Hepatocyte (in vitro differentiated cells): Measurements from ENCODE around the gene NR3C2. TPM values are rescaled to one million over a fixed set of nuclear protein-coding genes. Genes with fewer than 3 reads are reported as not detected.

ENCODE experiments used
- DNase-seq: peaks from one replicate; pipeline ENCODE4 v3.0.0-alpha.2; 2016; ENCODE audit warnings: low spot score
- H2AFZ ChIP-seq: fragments of 200-600 bp; sonication (generic); 2 replicates; pipeline ENCODE4 v1.6.0; 2016; ENCODE audit warnings: antibody characterized with exemption, mild to moderate bottlenecking
- H3K27ac ChIP-seq: fragments of 200-600 bp; sonication (generic); 2 replicates; pipeline ENCODE4 v1.5.1; 2016; ENCODE audit warnings: mild to moderate bottlenecking
- H3K27me3 ChIP-seq: fragments of 200-600 bp; sonication (generic); 2 replicates; pipeline ENCODE4 v1.6.1; 2016
- H3K36me3 ChIP-seq: fragments of 200-600 bp; sonication (generic); replicated peaks from 2 replicates; pipeline ENCODE4 v1.5.1; 2016; ENCODE audit warnings: low read depth; ENCODE audit not compliant: insufficient read depth
- H3K4me1 ChIP-seq: fragments of 200-600 bp; sonication (generic); 2 replicates; pipeline ENCODE4 v1.5.1; 2016; ENCODE audit warnings: mild to moderate bottlenecking, moderate library complexity; ENCODE audit not compliant: insufficient read depth
- H3K4me2 ChIP-seq: fragments of 200-600 bp; sonication (generic); 2 replicates; pipeline ENCODE4 v1.6.0; 2016
- H3K4me3 ChIP-seq: fragments of 200-600 bp; sonication (generic); 2 replicates; pipeline ENCODE4 v1.5.1; 2016; ENCODE audit warnings: mild to moderate bottlenecking
- H3K79me2 ChIP-seq: fragments of 200-600 bp; sonication (generic); 2 replicates; pipeline ENCODE4 v1.6.0; 2017; ENCODE audit warnings: mild to moderate bottlenecking
- H3K9me2 ChIP-seq: fragments of 200-600 bp; sonication (generic); replicated peaks from 2 replicates; pipeline ENCODE4 v1.6.0; 2017; ENCODE audit warnings: mild to moderate bottlenecking; ENCODE audit not compliant: insufficient read depth
- H3K9me3 ChIP-seq: fragments of 200-600 bp; sonication (generic); 2 replicates; pipeline ENCODE4 v1.5.1; 2016; ENCODE audit warnings: low read depth, mild to moderate bottlenecking
- H4K20me1 ChIP-seq: fragments of 200-600 bp; sonication (generic); 2 replicates; pipeline ENCODE4 v1.6.0; 2016; ENCODE audit warnings: mild to moderate bottlenecking; ENCODE audit not compliant: insufficient read depth, poor library complexity, severe bottlenecking
- CTCF ChIP-seq: fragments of 200-600 bp; sonication (generic); IDR thresholded peaks from 2 replicates; pipeline ENCODE4 v1.5.1; 2016; ENCODE audit warnings: antibody characterized with exemption, mild to moderate bottlenecking; ENCODE audit not compliant: poor library complexity
- EZH2 ChIP-seq: fragments of 200-600 bp; sonication (generic); IDR thresholded peaks from 2 replicates; pipeline ENCODE4 v1.6.1; 2016; ENCODE audit warnings: antibody characterized with exemption, mild to moderate bottlenecking, borderline replicate concordance
- EZH2phosphoT487 ChIP-seq: fragments of 200-600 bp; sonication (generic); IDR thresholded peaks from one replicate; pipeline ENCODE4 v1.6.1; 2018; ENCODE audit warnings: antibody characterized with exemption, mild to moderate bottlenecking, low read depth, moderate library complexity; ENCODE audit not compliant: unreplicated experiment, severe bottlenecking
- WGBS: methylation state at CpG from one replicate; pipeline ENCODE4 v1.1.6; 2016; ENCODE audit warnings: low lambda C conversion rate; ENCODE audit errors: missing lambda C conversion rate; 5-methylcytosine and 5-hydroxymethylcytosine counted together
- polyA plus RNA-seq: library from polyadenylated mRNA; unstranded; fragments of >200 nt; fragmentation: Nextera tagmentation; extraction: Ambion mirVana; gene quantifications from 2 replicates; pipeline ENCODE4 v1.2.1, GENCODE V29; 2016
- total RNA-seq: library from RNA; depleted of rRNA; stranded (reverse); fragments of >200 nt; gene quantifications from 2 replicates; pipeline ENCODE4 v1.2.3, GENCODE V29; 2014

Gene NR3C2
- total and polyA plus RNA-seq, 2 experiments from 2014 or later: 2.3 to 7.1 TPM

DNA sequence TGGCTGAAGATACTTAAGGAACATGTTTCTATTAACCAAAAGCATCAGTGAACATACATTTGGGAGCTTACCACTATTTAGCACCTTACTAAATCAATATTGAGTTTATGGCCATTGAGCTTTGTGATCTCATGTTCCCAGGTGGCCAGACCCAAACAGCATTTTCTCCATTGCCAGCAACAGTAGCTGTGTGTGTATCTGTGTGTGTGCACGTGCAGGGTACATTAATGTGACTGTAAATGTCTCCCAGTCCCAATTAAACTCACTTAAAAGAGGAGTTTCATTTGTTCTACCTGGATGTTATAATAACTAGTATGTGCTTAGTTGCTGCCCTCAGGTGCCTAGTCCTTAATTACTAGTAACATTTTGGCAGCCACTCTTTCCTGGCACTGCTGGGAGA is 282.4 kb downstream of the NR3C2 start:
- H3K9me2 ChIP-seq: no peaks in the 10 kb centered on the region
- TF ChIP-seq EZH2 (no peak), CTCF (no peak), EZH2phosphoT487 (no peak)
- H3K27ac ChIP-seq: no peak overlapping the region
- H3K27me3 ChIP-seq: no peaks in the 10 kb centered on the region
- WGBS: 53% methylated on average over 1 of the region's 1 CpG
- no peak overlapping the region for H2AFZ ChIP-seq
- DNase-seq: no peak
- H3K4me3 ChIP-seq: no peak overlapping the region
- H3K9me3 ChIP-seq: no peaks in the 10 kb centered on the region
- no peaks in the 10 kb centered on the region for H3K79me2 ChIP-seq
- peaks cover 27% of the 10 kb centered on the region for H3K4me1 ChIP-seq
- H3K36me3 ChIP-seq: no peaks in the 10 kb centered on the region
- no peaks in the 10 kb centered on the region for H4K20me1 ChIP-seq
- no peak overlapping the region for H3K4me2 ChIP-seq

- Histone ChIP-seq H3K79me2 (no peaks in the 10 kb centered on the region), H3K27me3 (no peaks in the 10 kb centered on the region), H3K4me2 (no peak overlapping the region), H3K9me3 (no peaks in the 10 kb centered on the region), H3K27ac (no peak overlapping the region), H3K9me2 (no peaks in the 10 kb centered on the region), H3K4me3 (no peak overlapping the region), H4K20me1 (no peaks in the 10 kb centered on the region), H3K36me3 (no peaks in the 10 kb centered on the region), H2AFZ (no peak overlapping the region), H3K4me1 (no peaks in the 10 kb centered on the region)
- no peak for TF ChIP-seq CTCF
- no peak for TF ChIP-seq EZH2phosphoT487
- TF ChIP-seq EZH2: no peak
- 92% methylated on average over 6 of the region's 6 CpGs for WGBS
- DNase-seq: no peak
These were observed 287.4 kb downstream of the NR3C2 start for GRCh38 chr4:148154769-148155168.

GRCh38 chr4:148152868-148153625 is 289.2 kb downstream of the NR3C2 start:
- Histone ChIP-seq H2AFZ (no peak overlapping the region), H3K4me1 (no peaks in the 10 kb centered on the region), H3K9me2 (no peaks in the 10 kb centered on the region), H3K27ac (no peak overlapping the region), H3K4me2 (no peak overlapping the region), H3K27me3 (no peaks in the 10 kb centered on the region), H3K79me2 (no peaks in the 10 kb centered on the region), H3K9me3 (no peaks in the 10 kb centered on the region), H4K20me1 (no peaks in the 10 kb centered on the region), H3K4me3 (no peak overlapping the region), H3K36me3 (no peaks in the 10 kb centered on the region)
- 97% methylated on average over 4 of the region's 4 CpGs for WGBS
- TF ChIP-seq EZH2 (no peak), EZH2phosphoT487 (no peak), CTCF (no peak)
- no peak for DNase-seq
